GM18502 (cell line): ENCODE measurements around the gene NAA25.
"Not testable (repeated sequence)": the region's sequence is repeated elsewhere in the genome, so short reads cannot be mapped to it uniquely, and the experiment has no call there.

Experiments used
- ATAC-seq: cut with Tn5 transposase; IDR thresholded peaks from one replicate; pipeline ENCODE4 v1.9.1; 2021; ENCODE audit warnings: mild to moderate bottlenecking; ENCODE audit not compliant: unreplicated experiment, poor library complexity

The NAA25 gene

GRCh38 chr12:112066566-112066965 lies 42.0 kb downstream of the NAA25 start:
- no peak for ATAC-seq

DNA sequence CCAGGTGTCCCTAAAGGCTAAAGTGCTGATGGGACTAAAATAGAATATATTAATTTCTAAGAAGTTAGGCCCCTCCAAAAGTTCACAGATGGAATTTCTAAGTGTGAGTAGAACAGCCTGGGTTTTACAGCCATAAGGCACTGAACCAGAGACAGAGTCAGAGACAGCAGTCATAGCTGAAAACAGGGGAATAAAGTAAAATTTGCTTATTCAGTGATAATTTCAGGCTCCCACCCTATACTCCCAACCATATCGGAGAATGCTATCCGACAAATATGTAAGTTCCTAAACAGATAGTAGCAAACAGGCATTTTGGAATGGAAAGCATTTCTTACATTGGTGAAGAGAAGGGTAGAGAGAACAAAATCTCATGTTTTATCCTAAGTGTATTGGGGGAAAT lies 45.3 kb downstream of the NAA25 start:
- no peak for ATAC-seq

DNA sequence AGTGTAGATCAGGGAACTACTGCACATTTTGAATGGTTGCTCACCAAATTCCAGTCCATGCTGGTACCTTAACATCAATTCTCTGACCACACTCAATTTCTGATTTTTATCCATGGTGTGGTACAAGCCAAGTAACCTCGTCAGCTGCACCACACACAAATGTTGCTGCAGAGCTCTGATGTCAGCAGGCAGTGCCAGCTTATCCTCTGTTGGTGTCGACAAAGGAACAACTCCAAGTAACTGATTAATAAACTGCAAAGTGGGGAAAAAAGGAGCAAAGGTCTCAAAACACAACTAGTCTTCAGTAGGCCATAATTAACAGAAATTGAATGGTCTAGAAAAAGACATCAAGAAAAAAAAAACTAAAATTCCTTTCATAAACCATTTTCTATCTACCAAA lies 47.4 kb downstream of the NAA25 start:
- no peak for ATAC-seq

DNA sequence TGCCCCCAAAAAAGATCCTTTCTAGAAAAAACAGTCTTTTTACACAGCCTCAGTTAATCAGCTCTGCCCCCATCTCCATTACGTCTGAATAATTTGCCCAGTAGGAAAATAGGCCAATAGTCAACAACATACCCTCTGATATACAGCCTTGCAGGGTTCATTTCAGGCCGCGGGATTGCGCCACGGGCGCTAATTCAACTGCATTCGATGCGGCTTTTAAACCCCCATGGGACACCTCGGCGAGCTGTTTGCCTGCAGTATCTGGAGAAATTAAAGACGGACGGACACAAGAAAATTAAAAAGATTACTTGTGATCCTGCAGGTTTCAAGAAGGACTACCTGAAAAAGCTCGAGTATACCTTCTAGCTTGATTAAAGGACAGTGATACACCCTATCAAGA lies 59.2 kb downstream of the NAA25 start:
- ATAC-seq, result no peak

- ATAC-seq, result no peak
Observed at GRCh38 chr12:112046003-112046402, 62.6 kb downstream of the NAA25 start.

- ATAC-seq, result not testable (repeated sequence)
Observed at GRCh38 chr12:112036614-112037013, 72.0 kb downstream of the NAA25 start.

DNA sequence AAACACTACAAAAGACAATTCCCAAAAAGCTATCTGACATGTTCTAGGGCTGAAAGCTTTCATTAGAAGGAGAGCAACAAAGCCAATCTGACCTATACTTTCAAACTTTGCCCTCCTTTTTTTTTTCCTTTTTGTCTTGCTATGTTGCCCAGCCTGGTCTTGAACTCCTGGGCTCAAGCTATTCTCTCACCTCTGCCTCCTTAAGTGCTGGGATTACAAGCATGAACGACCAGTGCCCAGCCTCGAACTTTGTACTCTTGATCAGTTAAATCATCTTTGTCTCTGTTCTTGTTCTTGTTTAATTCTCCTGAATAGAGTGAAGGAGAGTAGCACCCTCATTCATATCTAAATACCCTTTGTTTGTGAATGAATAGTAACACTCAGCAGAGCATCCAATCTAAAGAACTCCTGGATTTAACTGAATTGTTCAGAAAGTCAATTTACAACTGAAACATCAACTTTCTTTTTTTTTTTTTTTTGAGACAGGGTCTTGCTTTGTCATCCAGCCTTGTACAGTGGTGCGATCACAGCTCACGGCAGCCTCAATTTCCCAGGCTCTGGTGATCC lies 73.3 kb downstream of the NAA25 start:
- ATAC-seq, result no peak

GRCh38 chr12:112032292-112032691 lies 76.3 kb downstream of the NAA25 start:
- no peak for ATAC-seq

GRCh38 chr12:112031472-112031871 lies 77.1 kb downstream of the NAA25 start:
- ATAC-seq, result no peak

DNA sequence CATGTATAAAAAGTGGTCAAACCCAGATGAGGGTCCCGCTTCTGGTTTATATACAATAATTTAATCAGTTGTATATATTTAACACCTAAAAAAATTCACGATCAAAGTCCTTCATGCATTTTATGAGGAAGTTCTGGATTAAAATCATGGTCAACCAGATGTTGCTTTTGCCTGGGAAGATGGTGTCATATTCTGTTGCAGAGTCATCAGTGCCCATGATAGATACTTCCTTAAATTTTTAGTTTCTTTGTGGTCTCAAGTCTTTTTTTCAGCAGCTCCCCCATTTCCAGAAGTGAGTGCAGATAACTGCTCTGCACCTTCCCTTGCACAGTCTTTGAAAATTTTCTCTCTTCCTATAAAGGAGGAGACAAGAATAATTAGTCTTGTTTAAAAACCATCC lies 79.3 kb downstream of the NAA25 start:
- ATAC-seq, result no peak

DNA sequence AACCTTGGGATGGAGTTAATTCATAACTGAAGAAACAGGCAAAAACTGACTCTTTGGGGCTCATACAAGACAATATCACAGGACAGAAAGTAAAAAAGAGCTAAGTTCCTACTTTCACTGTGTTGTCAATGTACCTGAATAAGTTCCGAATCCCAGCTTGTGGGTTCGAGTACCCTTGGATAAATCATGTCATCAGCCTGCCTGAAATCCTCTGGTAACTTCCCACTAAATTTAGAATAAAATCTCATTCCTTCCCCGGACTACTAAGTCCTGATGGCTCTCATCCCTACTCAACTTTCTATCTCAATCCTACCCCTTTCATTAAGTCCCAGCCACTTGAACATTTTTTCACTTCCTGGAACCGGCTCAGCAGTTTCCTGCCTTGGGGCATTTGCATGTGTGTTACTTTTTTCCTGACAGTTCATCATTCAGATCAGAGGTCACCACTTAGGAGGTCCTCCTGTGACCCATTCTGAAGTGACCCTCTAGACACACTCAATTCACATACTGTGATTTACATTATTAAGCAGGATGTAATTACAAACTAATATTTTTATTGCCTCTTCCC lies 82.7 kb downstream of the NAA25 start:
- ATAC-seq, result no peak

DNA sequence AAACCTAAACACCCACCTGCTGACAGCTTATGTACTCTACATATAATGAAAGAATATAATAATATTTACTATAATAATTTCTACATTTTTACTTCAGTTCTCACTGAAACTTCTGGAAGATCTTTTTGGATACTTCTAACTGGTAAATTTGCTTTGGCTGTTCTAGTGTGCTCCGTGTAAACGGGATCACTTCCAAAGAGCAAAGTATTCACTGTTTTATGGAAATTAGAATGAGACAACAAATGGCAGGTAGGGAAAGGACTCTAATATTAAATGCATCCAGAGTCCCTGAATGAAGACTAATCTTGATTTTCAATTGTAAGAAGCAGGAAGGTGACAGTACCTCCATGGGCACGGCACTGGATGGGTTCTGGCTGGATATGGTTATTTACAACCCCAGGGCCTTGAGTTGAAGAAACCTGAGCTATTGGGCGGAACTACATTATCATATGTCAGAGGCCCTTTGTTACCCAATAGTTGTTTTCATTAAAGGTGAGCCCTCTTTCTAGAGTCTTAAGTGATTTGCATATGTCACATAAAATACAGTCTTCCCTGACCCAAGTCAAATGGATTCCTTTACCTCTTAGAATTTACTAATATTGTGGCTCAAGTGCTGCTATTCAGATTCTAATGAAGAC lies 84.7 kb downstream of the NAA25 start:
- ATAC-seq, result no peak

DNA sequence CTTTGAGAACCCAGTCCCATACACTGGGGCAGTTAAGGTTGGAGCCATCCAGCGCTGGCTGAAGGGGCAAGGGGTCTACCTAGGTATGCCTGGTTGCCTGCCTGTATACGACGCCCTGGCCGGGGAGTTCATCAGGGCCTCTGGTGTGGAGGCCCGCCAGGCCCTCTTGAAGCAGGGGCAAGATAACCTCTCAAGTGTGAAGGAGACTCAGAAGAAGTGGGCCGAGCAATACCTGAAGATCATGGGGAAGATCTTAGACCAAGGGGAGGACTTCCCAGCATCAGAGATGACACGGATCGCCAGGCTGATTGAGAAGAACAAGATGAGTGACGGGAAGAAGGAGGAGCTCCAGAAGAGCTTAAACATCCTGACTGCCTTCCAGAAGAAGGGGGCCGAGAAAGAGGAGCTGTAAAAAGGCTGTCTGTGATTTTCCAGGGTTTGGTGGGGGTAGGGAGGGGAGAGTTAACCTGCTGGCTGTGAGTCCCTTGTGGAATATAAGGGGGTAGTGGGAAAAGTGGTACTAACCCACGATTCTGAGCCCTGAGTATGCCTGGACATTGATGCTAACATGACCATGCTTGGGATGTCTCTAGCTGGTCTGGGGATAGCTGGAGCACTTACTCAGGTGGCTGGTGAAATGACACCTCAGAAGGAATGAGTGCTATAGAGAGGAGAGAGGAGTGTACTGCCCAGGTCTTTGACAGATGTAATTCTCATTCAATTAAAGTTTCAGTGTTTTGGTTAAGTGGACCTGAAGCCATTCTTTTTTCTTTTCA lies 86.2 kb downstream of the NAA25 start:
- no peak for ATAC-seq

DNA sequence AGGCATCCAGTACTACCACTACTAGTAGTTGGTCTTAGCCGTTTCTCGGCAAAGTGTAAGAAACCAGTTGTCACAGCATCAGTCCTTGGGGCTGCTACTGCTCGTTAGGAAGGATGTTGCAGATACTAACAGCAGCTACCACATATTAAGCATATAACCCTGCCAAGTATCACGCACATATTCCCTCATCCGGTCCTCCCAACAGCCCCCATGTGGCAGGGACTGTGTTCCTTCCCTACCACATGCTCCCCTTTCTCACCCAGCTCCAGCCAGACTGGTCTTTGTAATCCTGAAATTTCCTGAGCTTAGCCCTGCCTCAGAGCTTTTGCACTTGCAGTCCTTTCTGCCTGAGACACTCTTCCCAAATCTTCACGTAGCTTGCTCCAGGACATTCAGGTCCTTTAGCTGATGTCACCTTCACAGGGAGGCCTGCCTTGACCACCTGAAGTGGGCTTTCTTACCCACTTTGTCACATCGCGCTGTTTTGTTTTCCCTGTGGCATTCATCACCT lies 87.6 kb downstream of the NAA25 start:
- no peak for ATAC-seq

DNA sequence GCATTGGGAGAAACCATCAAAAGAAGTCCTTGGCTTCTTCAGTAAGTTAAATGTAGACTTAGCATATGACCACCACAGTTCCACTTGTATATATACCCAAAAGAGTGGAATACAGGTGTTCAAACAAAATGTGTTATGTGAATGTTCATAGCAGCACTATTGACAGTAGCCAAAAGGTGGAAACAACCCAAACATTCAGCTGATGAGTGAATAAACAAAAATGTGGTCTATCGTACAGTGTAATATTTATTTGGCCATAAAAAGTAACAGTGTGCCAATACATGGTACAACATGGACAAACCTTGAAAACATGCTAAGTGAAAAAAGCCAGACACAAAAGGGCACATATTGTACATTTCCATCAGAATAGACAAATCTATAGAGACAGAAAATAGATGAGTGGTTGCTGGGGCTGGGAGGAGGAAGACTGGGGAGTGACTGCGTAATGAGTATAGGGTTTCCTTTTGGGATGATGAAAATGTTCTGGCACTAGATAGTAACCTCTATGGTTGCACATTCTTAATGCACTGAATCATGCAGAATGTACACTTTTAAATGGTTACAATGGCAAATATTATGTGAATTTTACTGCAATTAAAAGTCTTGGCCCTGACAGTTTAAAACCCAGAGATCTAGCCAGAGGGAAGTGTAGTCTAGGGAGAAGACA lies 89.9 kb downstream of the NAA25 start:
- no peak for ATAC-seq

DNA sequence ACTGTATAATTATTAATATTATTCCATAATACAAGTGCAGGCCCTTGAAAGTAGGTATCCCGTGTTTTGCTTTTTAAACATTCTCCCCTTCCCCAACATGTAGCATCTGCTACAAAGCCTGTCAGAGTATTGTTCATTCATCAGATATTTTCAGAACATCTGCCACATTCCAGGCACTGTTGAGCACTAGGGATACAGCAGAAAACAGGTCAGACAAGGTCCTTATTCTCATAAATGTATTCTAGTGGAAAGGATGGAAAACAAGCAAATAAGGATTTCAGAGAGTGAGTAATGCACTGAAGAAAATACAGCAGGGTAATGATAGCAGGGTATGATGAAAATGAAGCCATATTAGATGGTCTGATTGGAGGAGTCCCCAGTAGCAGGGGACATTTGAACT lies 91.5 kb downstream of the NAA25 start:
- no peak for ATAC-seq

- no peak for ATAC-seq
Observed at GRCh38 chr12:112015938-112016337, 92.6 kb downstream of the NAA25 start.

DNA sequence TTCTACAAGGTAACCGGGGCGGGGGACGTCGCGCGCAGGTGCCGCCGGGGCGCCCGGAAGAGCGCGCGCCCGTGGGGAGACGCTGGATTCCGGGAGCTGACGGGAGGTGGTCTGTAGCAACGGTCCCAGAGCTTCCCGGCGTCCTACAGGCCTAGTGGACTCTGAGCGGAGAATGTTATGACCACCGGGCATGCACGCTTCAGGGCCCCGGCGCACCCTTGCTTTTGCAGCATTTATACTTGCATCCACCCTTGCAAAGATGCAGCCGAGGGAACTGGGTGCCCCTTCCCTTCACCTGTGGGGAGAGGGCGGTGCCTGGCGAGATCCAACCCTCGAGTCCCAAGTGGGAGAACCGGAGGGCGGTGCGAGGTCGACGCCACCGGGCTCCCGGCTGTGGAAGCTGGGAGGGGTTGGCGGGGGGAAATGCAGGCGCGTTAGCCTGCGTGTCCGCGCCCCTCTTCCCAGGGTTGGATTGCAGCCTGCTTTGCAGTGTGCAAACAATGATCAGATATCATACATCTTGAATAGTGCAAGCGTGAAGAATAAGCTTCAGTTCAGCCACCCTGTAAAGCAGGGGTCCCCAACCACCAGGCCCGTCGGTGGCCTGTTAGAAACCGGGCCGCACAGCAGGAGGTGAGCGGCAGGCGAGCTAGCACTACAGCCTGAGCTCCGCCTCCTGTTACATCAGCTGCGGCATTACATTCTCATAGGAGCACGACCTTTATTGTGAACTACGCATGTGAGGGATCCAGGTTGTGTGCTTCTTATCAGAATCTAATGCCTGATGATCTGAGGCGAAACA lies 94.8 kb downstream of the NAA25 start:
- peak; percentile 34 for ATAC-seq

- peak; percentile 71 for ATAC-seq
Observed at GRCh38 chr12:112012775-112013600, 95.6 kb downstream of the NAA25 start, which contains the start of the genes ERP29 and TMEM116. Gene ERP29 (plus strand): TSS chr12:112013426. CDS start chr12:112013466, 40 bp downstream. Gene TMEM116 (minus strand): TSS chr12:112013165. CDS start chr12:112005270, 7,895 bp downstream.
